H9 (cell line): ENCODE results near the gene HS1BP3. TPM values are rescaled to one million over a fixed set of nuclear protein-coding genes. Genes with fewer than 3 reads are reported as not detected.

Source experiments
- DNase-seq: peaks from one replicate; pipeline ENCODE4 v3.0.0-alpha.2; 2017
- H2AFZ ChIP-seq: one replicate; pipeline ENCODE4 v1.6.1; 2013; ENCODE audit warnings: mild to moderate bottlenecking, low read length, control low read depth, moderate library complexity
- H2AK5ac ChIP-seq: 2 replicates; pipeline ENCODE4 v1.6.1; 2013; ENCODE audit warnings: low read length, control low read depth, mixed read lengths; ENCODE audit not compliant: insufficient read length
- H2BK120ac ChIP-seq: one replicate; pipeline ENCODE4 v1.6.1; 2013; ENCODE audit warnings: low read depth, mild to moderate bottlenecking, low read length, control low read depth, inconsistent platforms; ENCODE audit not compliant: poor library complexity, severe bottlenecking
- H2BK12ac ChIP-seq: 2 replicates; pipeline ENCODE4 v1.6.1; 2013; ENCODE audit warnings: low read length, control low read depth, mixed read lengths, low read depth; ENCODE audit not compliant: insufficient read length
- H2BK15ac ChIP-seq: 2 replicates; pipeline ENCODE4 v1.6.1; 2013; ENCODE audit warnings: low read depth, low read length, control low read depth
- H2BK20ac ChIP-seq: one replicate; pipeline ENCODE4 v1.6.1; 2013; ENCODE audit warnings: low read depth, mild to moderate bottlenecking, low read length, control low read depth, inconsistent platforms; ENCODE audit not compliant: poor library complexity, severe bottlenecking
- H2BK5ac ChIP-seq: 2 replicates; pipeline ENCODE4 v1.6.1; 2013; ENCODE audit warnings: low read length, control low read depth, mixed read lengths; ENCODE audit not compliant: insufficient read length
- H3K14ac ChIP-seq: 2 replicates; pipeline ENCODE4 v1.6.1; 2013; ENCODE audit warnings: low read length, control low read depth; ENCODE audit not compliant: insufficient read depth
- H3K18ac ChIP-seq: 2 replicates; pipeline ENCODE4 v1.6.1; 2013; ENCODE audit warnings: low read depth, mild to moderate bottlenecking, mixed read lengths, low read length, control low read depth; ENCODE audit not compliant: insufficient read length
- H3K23ac ChIP-seq: 2 replicates; pipeline ENCODE4 v1.6.1; 2013; ENCODE audit warnings: low read length, control low read depth, mixed read lengths, low read depth; ENCODE audit not compliant: insufficient read length
- H3K23me2 ChIP-seq: 2 replicates; pipeline ENCODE4 v1.6.1; 2013; ENCODE audit warnings: low read depth, mild to moderate bottlenecking, mixed read lengths, low read length, control low read depth; ENCODE audit not compliant: insufficient read length, poor library complexity, severe bottlenecking
- H3K27ac ChIP-seq: 2 replicates; pipeline ENCODE4 v1.5.1; 2013; ENCODE audit warnings: low read length, control low read depth, mixed read lengths, low read depth; ENCODE audit not compliant: insufficient read length
- H3K27me3 ChIP-seq: 2 replicates; pipeline ENCODE4 v1.6.1; 2013; ENCODE audit warnings: low read length, control low read depth, inconsistent platforms; ENCODE audit not compliant: insufficient read depth
- H3K4ac ChIP-seq: 2 replicates; pipeline ENCODE4 v1.6.1; 2013; ENCODE audit warnings: low read depth, mild to moderate bottlenecking, control low read depth, inconsistent platforms, low read length, moderate library complexity
- H3K4me1 ChIP-seq: 2 replicates; pipeline ENCODE4 v1.6.1; 2013; ENCODE audit warnings: low read length, control low read depth, inconsistent platforms; ENCODE audit not compliant: insufficient read depth
- H3K4me2 ChIP-seq: 2 replicates; pipeline ENCODE4 v1.6.1; 2013; ENCODE audit warnings: low read length, control low read depth, mixed read lengths; ENCODE audit not compliant: insufficient read length, insufficient read depth
- H3K56ac ChIP-seq: 2 replicates; pipeline ENCODE4 v1.6.1; 2013; ENCODE audit warnings: low read depth, mild to moderate bottlenecking, mixed read lengths, low read length, control low read depth; ENCODE audit not compliant: insufficient read length
- H3K79me1 ChIP-seq: 2 replicates; pipeline ENCODE4 v1.6.1; 2013; ENCODE audit warnings: low read depth, mild to moderate bottlenecking, moderate library complexity, low read length, control low read depth, inconsistent platforms; ENCODE audit not compliant: insufficient read depth, poor library complexity, severe bottlenecking
- H3K79me2 ChIP-seq: 2 replicates; pipeline ENCODE4 v1.6.1; 2013; ENCODE audit warnings: low read length, control low read depth, inconsistent platforms; ENCODE audit not compliant: insufficient read depth
- H3K9ac ChIP-seq: 2 replicates; pipeline ENCODE4 v1.6.1; 2013; ENCODE audit warnings: low read length, control low read depth, mixed read lengths; ENCODE audit not compliant: insufficient read length; ENCODE audit errors: extremely low read depth
- H3K9me3 ChIP-seq: one replicate; pipeline ENCODE4 v1.6.1; 2013; ENCODE audit warnings: low read depth, low read length, inconsistent platforms; ENCODE audit not compliant: control insufficient read depth
- H3T11ph ChIP-seq: one replicate; pipeline ENCODE4 v1.6.1; 2013; ENCODE audit warnings: mild to moderate bottlenecking, low read length, control low read depth, inconsistent platforms
- H4K20me1 ChIP-seq: one replicate; pipeline ENCODE4 v1.6.1; 2013; ENCODE audit not compliant: control insufficient read depth, insufficient read length, insufficient read depth
- H4K5ac ChIP-seq: 2 replicates; pipeline ENCODE4 v1.6.1; 2013; ENCODE audit warnings: low read depth, mild to moderate bottlenecking, mixed read lengths, low read length, control low read depth; ENCODE audit not compliant: insufficient read length
- H4K8ac ChIP-seq: replicated peaks from 2 replicates; pipeline ENCODE4 v1.6.1; 2013; ENCODE audit warnings: low read length, control low read depth, mixed read lengths, low read depth; ENCODE audit not compliant: insufficient read length
- H4K91ac ChIP-seq: 2 replicates; pipeline ENCODE4 v1.6.1; 2013; ENCODE audit warnings: low read depth, mild to moderate bottlenecking, moderate library complexity, mixed read lengths, low read length, control low read depth; ENCODE audit not compliant: insufficient read length
- H3K27ac Mint-ChIP-seq, 3 experiments: 2 replicates in 2 of 3; 3 replicates in 1 of 3; pipeline ENCODE4 v1.8.0; 2020 to 2021; ENCODE audit warnings: mixed read lengths in 3 of 3, mild to moderate bottlenecking in 1 of 3, moderate library complexity in 1 of 3
- H3K27me3 Mint-ChIP-seq: 2 replicates; pipeline ENCODE4 v1.8.0; 2021; ENCODE audit warnings: low read depth, mild to moderate bottlenecking, moderate library complexity, mixed read lengths
- H3K36me3 Mint-ChIP-seq, 3 experiments: 2 replicates in 2 of 3; 3 replicates in 1 of 3; pipeline ENCODE4 v1.8.0; 2020 to 2021; ENCODE audit warnings: low read depth in 3 of 3, mixed read lengths in 3 of 3; ENCODE audit not compliant: insufficient read depth in 1 of 3
- H3K4me1 Mint-ChIP-seq, 2 experiments: 2 replicates each; pipeline ENCODE4 v1.8.0; 2020; ENCODE audit warnings: mixed read lengths in 2 of 2
- H3K4me3 Mint-ChIP-seq, 2 experiments: 2 replicates in 1 of 2; 3 replicates in 1 of 2; pipeline ENCODE4 v1.8.0; 2020 to 2021; ENCODE audit warnings: mild to moderate bottlenecking in 2 of 2, mixed read lengths in 2 of 2, moderate library complexity in 1 of 2
- H3K9me3 Mint-ChIP-seq, 2 experiments: 2 replicates in 1 of 2; 3 replicates in 1 of 2; pipeline ENCODE4 v1.8.0; 2020; ENCODE audit warnings: mild to moderate bottlenecking in 2 of 2, mixed read lengths in 2 of 2, moderate library complexity in 1 of 2
- CTCF ChIP-seq: fragments of 200-600 bp; sonication (generic); conservative IDR thresholded peaks from 3 replicates; pipeline ENCODE4 v1.8.0; 2021; ENCODE audit warnings: antibody characterized with exemption, mild to moderate bottlenecking
- WGBS: extraction: QIAGEN DNeasy Blood & Tissue Kit; methylation state at CpG from one replicate; pipeline ENCODE4 v1.1.7; 2013; ENCODE audit warnings: missing lambda C conversion rate, low lambda C conversion rate, mixed read lengths; ENCODE audit not compliant: insufficient read length; ENCODE audit errors: extremely low coverage; 5-methylcytosine and 5-hydroxymethylcytosine counted together
- total RNA-seq: library from RNA; stranded (reverse); gene quantifications from 2 replicates; pipeline ENCODE4 v1.2.1, GENCODE V29; 2021

Gene HS1BP3
- total RNA-seq, 1 experiment from 2014 or later = 11.1 TPM

DNA sequence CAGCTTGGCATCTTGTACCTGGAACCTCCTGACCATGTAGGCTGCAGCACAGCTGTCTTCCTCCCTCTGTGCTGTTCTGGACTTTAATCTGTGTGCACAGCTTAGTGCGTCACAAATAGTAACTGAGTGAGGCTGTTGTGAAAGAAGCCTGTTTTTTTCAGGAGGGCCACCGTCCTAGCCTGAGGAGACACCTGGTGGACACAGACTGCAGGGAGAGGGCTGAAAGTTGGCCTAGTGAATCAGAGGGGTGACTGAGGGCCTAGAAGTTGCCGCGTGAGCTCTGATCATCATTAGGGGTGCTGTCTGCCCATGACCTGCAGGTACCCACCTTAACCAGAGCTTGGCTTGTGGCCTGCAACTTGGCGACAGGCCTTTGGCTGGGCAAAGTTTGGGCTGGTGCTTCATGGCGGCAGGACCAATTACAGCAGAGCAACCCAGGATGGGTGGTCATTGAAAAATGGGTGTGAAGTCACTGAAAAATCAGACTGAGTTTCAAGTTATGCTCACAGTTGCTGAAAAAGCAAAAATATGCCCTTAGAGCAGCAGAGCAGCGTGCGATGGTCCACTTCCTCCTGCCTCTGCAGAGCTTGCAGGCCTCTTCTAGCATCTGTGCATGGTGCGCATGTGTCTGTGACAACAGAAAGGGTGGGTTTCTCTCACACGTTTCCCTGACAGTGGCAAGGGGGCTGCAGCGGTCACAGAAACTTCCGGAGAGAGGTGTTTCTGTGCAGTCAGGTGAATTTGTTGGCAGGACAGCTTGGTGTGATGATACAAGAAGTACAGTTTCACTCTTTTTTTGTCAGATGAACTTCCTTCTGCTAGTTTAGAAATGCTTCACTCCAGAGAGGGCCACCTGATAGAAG is 25.7 kb upstream of the HS1BP3 start:
- no peaks in the 10 kb centered on the region for H3K23me2 ChIP-seq
- H4K20me1 ChIP-seq = no peaks in the 10 kb centered on the region
- H3K4me1 Mint-ChIP-seq = peaks cover 35 to 50% of the 10 kb centered on the region in 2 experiments
- H3K27me3 ChIP-seq = peaks cover 21% of the 10 kb centered on the region
- no peak overlapping the region for H3T11ph ChIP-seq
- no peaks in the 10 kb centered on the region for H3K79me1 ChIP-seq
- no peak overlapping the region for H3K27ac Mint-ChIP-seq
- no peak overlapping the region for H3K23ac ChIP-seq
- H3K4me2 ChIP-seq = no peak overlapping the region
- no peak overlapping the region for H3K18ac ChIP-seq
- no peak overlapping the region for H4K5ac ChIP-seq
- peak; percentile 46 for DNase-seq
- no peak overlapping the region for H3K27ac ChIP-seq
- H3K9me3 ChIP-seq = no peaks in the 10 kb centered on the region
- no peak overlapping the region for H2BK15ac ChIP-seq
- no peaks in the 10 kb centered on the region; a peak in 1 of 7 replicates for H3K36me3 Mint-ChIP-seq
- no peak overlapping the region for H2BK120ac ChIP-seq
- no peak; the same call in 2 of the 3 replicates for TF ChIP-seq CTCF
- H2AFZ ChIP-seq = no peak overlapping the region
- H3K9ac ChIP-seq = no peak overlapping the region
- no peak overlapping the region for H2BK5ac ChIP-seq
- H3K27me3 Mint-ChIP-seq = peaks cover 46% of the 10 kb centered on the region
- H3K4ac ChIP-seq = no peak overlapping the region
- no peak overlapping the region for H2BK20ac ChIP-seq
- H3K79me2 ChIP-seq = no peaks in the 10 kb centered on the region
- no peak overlapping the region for H2BK12ac ChIP-seq
- no peak overlapping the region for H4K8ac ChIP-seq
- no peak overlapping the region; the same call in 1 of the 2 replicates for H3K14ac ChIP-seq
- peaks cover 0 to 3% of the 10 kb centered on the region in 2 experiments; a peak in 1 of 5 replicates for H3K9me3 Mint-ChIP-seq
- H2AK5ac ChIP-seq = no peak overlapping the region
- no peak overlapping the region for H4K91ac ChIP-seq
- no peak overlapping the region for H3K4me3 Mint-ChIP-seq
- no peak overlapping the region for H3K56ac ChIP-seq
- H3K4me1 ChIP-seq = peaks cover 4% of the 10 kb centered on the region; the same call in 1 of the 2 replicates
- WGBS = no CpG with 5 or more reads among the region's 12 CpGs
